Vagina (tissue), 2 donors: Measurements from ENCODE around the gene RERG.

Experiments
- POLR2A ChIP-seq, 2 donors: fragments of 450-650 bp; IDR thresholded peaks; one replicate each; pipeline ENCODE4 v1.6.1; 2017; ENCODE audit warnings: antibody characterized with exemption in 2 of 2, mild to moderate bottlenecking in 2 of 2, moderate library complexity in 2 of 2
- POLR2AphosphoS5 ChIP-seq, 2 donors: sonication (generic); formaldehyde crosslinking; IDR thresholded peaks; one replicate each; pipeline ENCODE4 v1.9.0; 2017; ENCODE audit warnings: antibody characterized with exemption in 2 of 2, mild to moderate bottlenecking in 2 of 2, low read depth in 1 of 2; ENCODE audit not compliant: insufficient read depth in 1 of 2
- TF ChIP-seq, protein P1 (sequence below), 3 experiments: fragments of 450-650 bp in 2 of 3; fragments of 200-600 bp in 1 of 3; sonication (generic) in 1 of 3; IDR thresholded peaks; one replicate each; pipeline ENCODE4 v1.5.1; 2017 to 2019; ENCODE audit warnings: antibody characterized with exemption in 3 of 3, mild to moderate bottlenecking in 2 of 3, moderate library complexity in 2 of 3

DNA sequence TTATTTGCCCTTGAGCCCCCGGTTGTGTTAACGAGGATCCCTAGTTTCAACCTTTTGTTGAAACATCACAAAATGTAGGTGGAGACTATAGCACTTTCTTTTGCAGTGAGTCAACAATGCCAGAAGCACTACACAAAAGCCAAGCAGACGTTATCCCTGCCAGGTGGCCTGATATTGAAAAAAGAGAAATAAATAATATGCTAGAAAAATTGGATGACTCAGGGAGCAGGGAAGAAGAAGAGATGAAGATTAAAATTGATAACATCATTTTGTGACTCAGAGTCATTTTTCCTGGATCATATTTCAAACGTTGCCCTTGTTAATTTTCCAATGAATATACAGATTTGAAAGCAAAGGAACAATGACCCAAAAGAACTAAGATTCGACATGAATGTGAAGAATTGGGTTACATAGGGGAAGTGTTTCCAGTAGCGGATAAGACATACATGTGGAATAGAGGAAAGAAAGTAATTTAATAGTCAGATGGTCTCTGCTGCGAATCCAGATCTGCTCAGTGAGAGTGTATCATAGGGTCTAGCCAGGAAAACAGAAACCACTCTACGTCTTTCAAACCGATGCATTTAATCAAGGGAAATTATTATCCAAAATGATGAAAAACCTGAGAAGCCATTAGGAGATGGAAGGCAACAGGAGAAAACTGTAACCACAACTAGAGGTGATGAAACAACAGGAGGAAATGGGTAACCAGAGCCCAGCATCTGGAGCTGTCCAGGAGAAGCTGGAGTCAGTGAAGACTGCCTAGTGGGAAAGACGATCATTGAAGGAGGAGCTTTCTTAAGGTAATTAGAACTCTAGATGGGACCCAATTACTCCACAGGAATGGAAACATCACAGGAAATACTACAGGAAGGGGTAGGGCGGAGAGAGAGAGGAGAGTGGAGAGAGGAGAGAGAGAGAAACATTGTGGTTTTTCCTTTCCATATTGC, 57.9 kb downstream of the RERG start:
- TF ChIP-seq POLR2A (IDR thresholded peaks at IDR 0.05), result no peak
- TF ChIP-seq, protein P1, sequence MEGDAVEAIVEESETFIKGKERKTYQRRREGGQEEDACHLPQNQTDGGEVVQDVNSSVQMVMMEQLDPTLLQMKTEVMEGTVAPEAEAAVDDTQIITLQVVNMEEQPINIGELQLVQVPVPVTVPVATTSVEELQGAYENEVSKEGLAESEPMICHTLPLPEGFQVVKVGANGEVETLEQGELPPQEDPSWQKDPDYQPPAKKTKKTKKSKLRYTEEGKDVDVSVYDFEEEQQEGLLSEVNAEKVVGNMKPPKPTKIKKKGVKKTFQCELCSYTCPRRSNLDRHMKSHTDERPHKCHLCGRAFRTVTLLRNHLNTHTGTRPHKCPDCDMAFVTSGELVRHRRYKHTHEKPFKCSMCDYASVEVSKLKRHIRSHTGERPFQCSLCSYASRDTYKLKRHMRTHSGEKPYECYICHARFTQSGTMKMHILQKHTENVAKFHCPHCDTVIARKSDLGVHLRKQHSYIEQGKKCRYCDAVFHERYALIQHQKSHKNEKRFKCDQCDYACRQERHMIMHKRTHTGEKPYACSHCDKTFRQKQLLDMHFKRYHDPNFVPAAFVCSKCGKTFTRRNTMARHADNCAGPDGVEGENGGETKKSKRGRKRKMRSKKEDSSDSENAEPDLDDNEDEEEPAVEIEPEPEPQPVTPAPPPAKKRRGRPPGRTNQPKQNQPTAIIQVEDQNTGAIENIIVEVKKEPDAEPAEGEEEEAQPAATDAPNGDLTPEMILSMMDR (IDR thresholded peaks at IDR 0.05), result no peak
- TF ChIP-seq POLR2AphosphoS5 (IDR thresholded peaks at IDR 0.05; ENCODE audit: insufficient read depth in 1 of 2, low read depth in 1 of 2), result no peak
